GM18519 (cell line): ENCODE data around the gene LRRC75A.

ENCODE experiments used
- ATAC-seq: cut with Tn5 transposase; IDR thresholded peaks from one replicate; pipeline ENCODE4 v1.9.1; 2021; ENCODE audit warnings: mild to moderate bottlenecking, moderate library complexity; ENCODE audit not compliant: unreplicated experiment, low FRiP score

The LRRC75A gene

GRCh38 chr17:16473044-16474011 lies 18.7 kb downstream of the LRRC75A start:
- no peak for ATAC-seq

- ATAC-seq: no peak
Measured at GRCh38 chr17:16472539-16472938, 19.5 kb downstream of the LRRC75A start.

GRCh38 chr17:16471295-16471694 lies 20.7 kb downstream of the LRRC75A start:
- no peak for ATAC-seq

GRCh38 chr17:16470265-16470664 lies 21.7 kb downstream of the LRRC75A start:
- ATAC-seq: no peak

- ATAC-seq: no peak
Measured at GRCh38 chr17:16468428-16468992, 23.5 kb downstream of the LRRC75A start.

- no peak for ATAC-seq
Measured at GRCh38 chr17:16467886-16468285, 24.1 kb downstream of the LRRC75A start.

- no peak for ATAC-seq
Measured at GRCh38 chr17:16467044-16467443, 24.9 kb downstream of the LRRC75A start.

- no peak for ATAC-seq
Measured at GRCh38 chr17:16466407-16466806, 25.6 kb downstream of the LRRC75A start.

GRCh38 chr17:16465861-16466338 lies 26.1 kb downstream of the LRRC75A start:
- ATAC-seq: no peak

- ATAC-seq: no peak
Measured at GRCh38 chr17:16465052-16465312, 27.0 kb downstream of the LRRC75A start.

GRCh38 chr17:16464303-16465051 lies 27.5 kb downstream of the LRRC75A start:
- ATAC-seq: no peak

- ATAC-seq: no peak
Measured at GRCh38 chr17:16463358-16464302, 28.4 kb downstream of the LRRC75A start.

- ATAC-seq: no peak
Measured at GRCh38 chr17:16462070-16462864, 29.7 kb downstream of the LRRC75A start.

GRCh38 chr17:16461606-16461866 lies 30.5 kb downstream of the LRRC75A start:
- no peak for ATAC-seq

- no peak for ATAC-seq
Measured at GRCh38 chr17:16460796-16461605, 31.0 kb downstream of the LRRC75A start.

- no peak for ATAC-seq
Measured at GRCh38 chr17:16459855-16460550, 32.0 kb downstream of the LRRC75A start.

GRCh38 chr17:16459271-16459670 lies 32.7 kb downstream of the LRRC75A start:
- no peak for ATAC-seq

- no peak for ATAC-seq
Measured at GRCh38 chr17:16456742-16457316, 35.2 kb downstream of the LRRC75A start.
